Stimulated activated CD4-positive, alpha-beta T cell treated with anti-CD3 and anti-CD28 coated beads, TNF-alpha, amount 100 ng/mL, for 1 hour (primary cell): ENCODE data around the gene C12orf56.

ENCODE experiments used
- DNase-seq, 3 donors: peaks; one replicate each; pipeline ENCODE4 v3.0.0-alpha.2; 2020; ENCODE audit warnings: low read depth in 3 of 3, low spot score in 1 of 3

C12orf56 gene, protein sequence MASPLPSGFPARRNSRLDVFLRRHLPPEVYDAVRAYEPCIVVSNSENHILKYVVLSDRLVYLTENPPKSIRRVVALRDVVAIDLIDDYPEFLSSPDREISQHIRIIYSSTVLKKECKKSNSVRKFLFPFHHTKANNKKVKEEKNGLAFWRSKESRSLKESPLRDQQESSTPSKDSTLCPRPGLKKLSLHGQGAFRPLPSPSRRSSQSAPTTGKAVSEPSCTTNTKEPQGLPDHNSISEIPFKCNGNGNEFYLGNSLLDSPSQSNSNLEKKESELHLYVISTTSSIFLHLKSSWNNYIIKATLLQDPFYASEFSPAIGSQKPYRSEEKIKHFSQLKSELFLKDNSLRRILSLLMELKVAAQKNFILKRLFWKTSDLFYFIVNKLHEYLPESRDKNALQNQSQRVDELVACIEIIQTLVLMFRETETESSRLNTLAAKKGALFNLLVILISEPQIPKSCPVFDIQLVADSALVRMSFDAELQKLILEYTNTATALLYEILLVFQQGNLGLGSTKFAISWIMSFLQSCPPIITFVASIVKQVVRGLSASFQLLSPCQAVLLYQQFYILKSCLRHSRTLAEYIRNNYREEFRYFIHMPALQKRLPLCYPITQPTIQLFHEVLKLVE

DNA sequence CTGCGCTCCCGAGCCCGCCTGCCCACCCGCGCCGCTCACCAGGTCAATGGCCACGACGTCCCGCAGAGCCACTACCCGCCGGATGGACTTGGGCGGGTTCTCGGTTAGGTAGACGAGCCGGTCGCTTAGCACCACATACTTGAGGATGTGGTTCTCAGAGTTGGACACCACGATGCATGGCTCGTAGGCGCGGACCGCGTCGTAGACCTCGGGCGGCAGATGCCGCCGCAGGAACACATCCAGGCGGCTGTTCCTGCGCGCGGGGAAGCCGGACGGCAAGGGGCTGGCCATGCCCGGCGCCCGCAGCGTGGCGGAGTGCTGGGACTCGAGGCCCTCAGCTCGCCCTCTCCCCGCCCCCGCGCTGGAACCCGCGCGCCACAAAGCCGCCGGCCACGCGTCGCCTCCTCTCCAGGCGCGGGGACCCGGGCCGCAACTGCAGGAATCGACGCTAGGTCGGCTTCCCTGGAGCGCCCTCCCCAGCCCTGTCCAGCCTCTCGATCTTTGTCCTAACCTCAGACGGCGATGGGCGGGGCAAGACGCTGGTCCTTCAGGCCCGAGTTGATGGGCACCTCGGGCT, at the start of gene C12orf56:
TSS of gene C12orf56 (minus strand) at position 484 of the 577 bp plus-strand sequence. CDS start at position 291, 193 bp downstream.
- no peak for DNase-seq

GRCh38 chr12:64440100-64440499, 49.5 kb upstream of the C12orf56 start:
- no peak for DNase-seq

DNA sequence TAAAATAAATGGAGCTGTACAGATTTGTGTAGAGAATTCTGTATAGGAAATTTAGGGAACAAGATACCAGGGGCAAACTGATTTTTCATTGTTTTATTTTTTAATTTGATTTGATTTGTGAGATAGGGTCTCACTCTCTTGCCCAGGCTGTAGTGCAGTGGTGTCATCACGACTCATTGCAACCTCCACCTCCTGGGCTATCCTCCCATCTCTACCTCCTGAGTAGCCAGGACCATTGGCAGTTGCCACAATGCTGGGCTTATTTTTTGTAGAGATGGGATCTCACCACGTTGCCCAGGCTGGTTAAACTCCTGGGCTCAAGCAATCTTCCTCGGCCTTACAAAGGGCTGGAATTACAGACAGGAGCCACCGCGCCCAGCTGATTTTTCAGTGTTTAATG, 43.4 kb upstream of the C12orf56 start:
- no peak for DNase-seq

DNA sequence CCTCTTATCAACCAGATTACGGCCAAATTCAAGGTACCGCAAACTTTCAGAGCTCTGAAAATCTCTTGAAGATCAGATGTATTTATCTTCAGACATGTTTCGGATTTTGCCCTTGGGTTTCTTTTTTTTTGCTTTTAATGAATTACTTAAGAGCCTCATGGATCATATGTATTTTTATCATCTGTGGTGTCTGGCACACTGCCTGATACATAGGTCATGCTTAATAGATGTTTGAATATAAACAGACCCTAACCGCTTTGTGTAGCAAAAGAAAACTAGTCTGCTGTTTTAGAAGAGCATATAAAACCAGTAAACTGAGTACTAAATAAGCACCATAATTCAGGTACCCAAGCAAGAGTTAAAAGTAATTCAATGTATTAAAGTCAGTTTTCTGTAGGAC, 41.2 kb upstream of the C12orf56 start:
- no peak for DNase-seq

GRCh38 chr12:64430886-64431285, 40.3 kb upstream of the C12orf56 start:
- no peak for DNase-seq

- DNase-seq: no peak
Measured at GRCh38 chr12:64428956-64429355, 38.4 kb upstream of the C12orf56 start.

- no peak for DNase-seq
Measured at GRCh38 chr12:64427988-64428387, 37.4 kb upstream of the C12orf56 start.

DNA sequence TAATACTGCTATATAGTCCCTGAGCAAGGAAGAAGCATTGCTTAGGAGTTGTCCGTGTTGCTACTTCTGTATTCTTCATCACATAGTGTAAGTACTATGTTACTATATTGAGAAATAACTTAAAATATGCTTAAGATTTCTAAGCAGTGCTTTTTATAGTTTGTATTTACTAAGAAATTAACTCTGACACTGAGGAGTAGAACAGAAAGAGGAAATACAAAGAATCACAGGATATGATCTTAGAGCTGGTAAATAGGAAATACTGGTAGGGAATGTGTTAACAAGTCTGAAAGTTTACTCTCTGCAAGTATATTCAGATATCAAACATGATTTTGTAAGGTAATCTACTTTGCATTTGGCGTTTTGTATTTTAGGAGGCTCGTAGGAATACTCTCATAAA, 29.1 kb upstream of the C12orf56 start:
- no peak for DNase-seq

- no peak for DNase-seq
Measured at GRCh38 chr12:64418209-64418608, 27.7 kb upstream of the C12orf56 start.

- no peak for DNase-seq
Measured at GRCh38 chr12:64413884-64414283, 23.3 kb upstream of the C12orf56 start.

GRCh38 chr12:64412459-64412858, 21.9 kb upstream of the C12orf56 start:
- no peak for DNase-seq

DNA sequence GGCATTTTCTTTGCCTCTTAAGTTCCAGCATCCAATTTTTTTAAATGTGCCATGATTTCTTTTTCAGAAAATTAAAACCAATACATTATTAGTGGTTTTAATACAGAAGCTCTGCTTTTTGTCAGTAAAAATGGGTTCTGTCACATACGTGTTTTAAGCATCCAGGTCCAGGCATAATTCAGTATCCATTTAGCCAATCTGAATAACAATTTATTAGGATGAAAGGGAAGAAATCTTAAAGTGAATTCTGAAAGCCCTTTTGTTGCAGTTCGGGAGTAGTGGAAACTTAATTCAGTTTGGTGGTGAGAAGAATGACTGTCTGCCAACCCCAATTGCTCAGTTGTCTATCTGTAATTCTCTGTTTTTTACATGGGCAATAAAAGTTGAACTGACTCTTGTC, 20.9 kb upstream of the C12orf56 start:
- no peak for DNase-seq

GRCh38 chr12:64407342-64408223, 17.0 kb upstream of the C12orf56 start:
- DNase-seq: no peak

GRCh38 chr12:64404470-64405256, 14.1 kb upstream of the C12orf56 start:
- DNase-seq: peak in 2 of 3 donors; percentile 22 to 58

GRCh38 chr12:64403707-64404469, 13.3 kb upstream of the C12orf56 start, which contains the start of gene XPOT:
Gene XPOT (plus strand): TSS chr12:64404392. CDS start chr12:64410036, 5,644 bp downstream.
- peak; percentile 81 to 84 (median 84) for DNase-seq

DNA sequence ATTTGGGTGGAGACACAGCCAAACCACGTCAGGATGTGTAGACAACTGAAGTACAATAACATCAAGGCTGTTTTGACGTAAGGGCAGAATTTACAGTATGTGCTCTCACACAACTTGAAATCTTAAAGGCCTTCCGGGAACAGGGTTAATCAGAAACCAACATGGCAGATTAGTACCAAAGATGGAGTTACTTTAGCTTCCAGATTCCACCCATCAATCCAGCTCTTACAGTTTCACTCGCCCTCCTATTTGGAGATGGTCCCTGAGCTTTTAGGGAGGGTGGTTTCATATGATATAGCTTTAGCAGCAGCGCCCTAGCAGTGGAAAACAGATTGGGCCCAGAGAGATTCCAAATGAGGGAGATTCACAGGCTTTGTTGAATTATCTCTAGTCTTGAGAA, 11.6 kb upstream of the C12orf56 start:
- DNase-seq: no peak

GRCh38 chr12:64400041-64400440, 9.5 kb upstream of the C12orf56 start:
- DNase-seq: no peak

- DNase-seq: no peak
Measured at GRCh38 chr12:64395739-64396138, 5.2 kb upstream of the C12orf56 start.

DNA sequence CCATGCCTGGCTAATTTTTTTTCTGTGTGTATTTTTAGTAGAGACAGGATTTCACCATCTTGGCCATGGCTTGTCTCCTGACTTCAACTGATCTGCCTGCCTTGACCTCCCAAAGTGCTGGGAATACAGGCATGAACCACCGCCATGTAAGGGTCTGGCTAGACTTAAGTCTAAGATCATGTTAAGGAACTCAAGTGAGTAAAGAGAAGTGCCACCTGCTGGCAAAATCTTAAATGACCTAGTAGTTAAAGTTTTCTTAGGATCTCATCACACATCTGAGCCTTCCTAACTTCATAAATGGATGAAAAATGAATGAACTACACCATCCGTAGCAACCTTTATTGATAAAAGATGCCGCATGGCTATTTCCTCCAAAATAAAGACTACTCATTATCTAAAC, 1.7 kb upstream of the C12orf56 start:
- no peak for DNase-seq

DNA sequence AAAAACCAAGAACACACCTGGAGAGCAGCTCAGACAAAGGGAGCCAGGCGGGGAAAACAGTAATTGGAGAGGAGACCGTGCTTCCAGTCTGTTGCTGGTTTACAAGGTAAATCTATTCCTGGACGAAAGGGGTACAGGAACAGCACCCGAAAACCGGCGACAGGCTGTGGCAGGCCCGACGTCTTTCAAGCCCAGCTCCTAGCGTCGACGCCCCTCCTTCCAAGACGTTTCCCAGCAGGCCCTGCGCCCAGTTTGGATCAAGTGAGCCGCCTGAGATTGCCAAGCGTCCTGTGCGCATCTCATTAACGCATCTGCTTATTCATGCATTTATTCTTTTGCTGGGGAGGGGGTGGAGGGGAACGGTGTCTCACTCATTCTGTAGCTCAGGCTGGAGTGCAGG, 1.4 kb downstream of the C12orf56 start:
- no peak for DNase-seq
